H1 (cell line): Measurements from ENCODE around the gene TMEM107.

Experiments used
- CTCF ChIP-seq, 3 experiments: IDR thresholded peaks; 1 replicate in 2 of 3; 2 replicates in 1 of 3; pipeline versions ENCODE4 v1.5.1 to v1.6.1; 2011; ENCODE audit warnings: low read length in 3 of 3, mild to moderate bottlenecking in 3 of 3, inconsistent platforms in 2 of 3, low read depth in 1 of 3, moderate library complexity in 1 of 3; ENCODE audit not compliant: insufficient read depth in 1 of 3; ENCODE audit errors: control extremely low read depth in 1 of 3
- NRF1 ChIP-seq: IDR thresholded peaks from 2 replicates; pipeline ENCODE4 v1.6.1; 2011; ENCODE audit warnings: mild to moderate bottlenecking, low read depth, low read length, improper control_type of control experiment

- no peak for TF ChIP-seq CTCF (IDR thresholded peaks at IDR 0.05; ENCODE audit: control extremely low read depth in 1 of 3, insufficient read depth in 1 of 3, low read depth in 1 of 3, low read length in 3 of 3)
- no peak for TF ChIP-seq NRF1
Observed at GRCh38 chr17:8149419-8150193, 26.6 kb downstream of the TMEM107 start.
